Peyer's patch (tissue), 4 donors: ENCODE results near the gene SORCS1.

Source experiments
- CTCF ChIP-seq, 6 experiments: fragments of 450-650 bp in 4 of 6; fragments of 200-600 bp in 2 of 6; sonication (generic) in 1 of 6; IDR thresholded peaks; one replicate each; pipeline ENCODE4 v1.5.1; 2017 to 2019; ENCODE audit warnings: antibody characterized with exemption in 6 of 6, mild to moderate bottlenecking in 3 of 6, moderate library complexity in 1 of 6
- POLR2A ChIP-seq, 2 donors: fragments of 450-650 bp; IDR thresholded peaks; one replicate each; pipeline ENCODE4 v1.5.1; 2017; ENCODE audit warnings: antibody characterized with exemption in 2 of 2, mild to moderate bottlenecking in 2 of 2, moderate library complexity in 2 of 2

- TF ChIP-seq CTCF (IDR thresholded peaks at IDR 0.05) (no peak), POLR2A (IDR thresholded peaks at IDR 0.05) (no peak)
Measured at GRCh38 chr10:107058331-107058730, 106.2 kb downstream of the SORCS1 start.
